GM12878 (cell line): Measurements from ENCODE around the gene SYCP3. TPM values are rescaled to one million over a fixed set of nuclear protein-coding genes. Genes with fewer than 3 reads are reported as not detected.

ENCODE experiments used
- ATAC-seq: fragments of 200-7000 bp; cut with Tn5 transposase; 3 replicates; pipeline ENCODE4 v1.9.1; 2020; ENCODE audit warnings: mild to moderate bottlenecking, moderate library complexity
- BruUV-seq: library from RNA; stranded (reverse); fragments of 400-500 nt; replicated peaks from 2 replicates; lab custom pipeline; 2021; lab: Mats Ljungman, UMichigan
- CTCF ChIA-PET: fragments of 300-600 bp; sonication (Branson Sonifier 250); formaldehyde crosslinking; extraction: SDS; loops from one replicate; lab custom pipeline; 2021; ENCODE audit warnings: inconsistent platforms; lab: Yijun Ruan, JAX
- POLR2A ChIA-PET: fragments of 350-600 bp; formaldehyde crosslinking; extraction: SDS; loops from one replicate; lab custom pipeline; 2021; ENCODE audit warnings: inconsistent platforms; lab: Charles Lee
- RAD21 ChIA-PET: fragments of 300-600 bp; sonication (Branson Sonifier 250); formaldehyde crosslinking; loops from one replicate; lab custom pipeline; 2023; ENCODE audit warnings: antibody characterized with exemption; ENCODE audit not compliant: unreplicated experiment; lab: Charles Lee
- SMC1A ChIA-PET: fragments of 300-600 bp; sonication (Branson Sonifier 250); formaldehyde crosslinking; loops from one replicate; lab custom pipeline; 2023; ENCODE audit not compliant: unreplicated experiment, uncharacterized antibody; lab: Charles Lee
- DNase-seq: peaks from one replicate; pipeline ENCODE4 v3.0.0-alpha.2; 2011; ENCODE audit warnings: low read depth, low spot score
- FAIRE-seq: peaks from 3 replicates; lab custom pipeline; 2011; peaks lifted over from hg19 to GRCh38; lab: Jason Lieb, UNC
- H2AFZ ChIP-seq: 2 replicates; pipeline ENCODE4 v1.6.0; 2011; ENCODE audit warnings: low read depth, low read length, control low read depth; ENCODE audit not compliant: control insufficient read depth
- H3K27ac ChIP-seq: 2 replicates; pipeline ENCODE4 v1.5.1; 2011; ENCODE audit warnings: control low read depth; ENCODE audit not compliant: control insufficient read depth, insufficient read depth
- H3K27me3 ChIP-seq, 2 experiments: replicated peaks in 1 of 2; 2 replicates each; pipeline versions ENCODE4 v1.6.0 to v1.6.1; 2011; ENCODE audit warnings: low read length in 1 of 2; ENCODE audit not compliant: control insufficient read depth in 2 of 2, insufficient read depth in 2 of 2
- H3K36me3 ChIP-seq, 2 experiments: 2 replicates each; pipeline ENCODE4 v1.5.1; 2011; ENCODE audit warnings: low read length in 1 of 2; ENCODE audit not compliant: control insufficient read depth in 2 of 2, insufficient read depth in 2 of 2
- H3K4me1 ChIP-seq: 2 replicates; pipeline ENCODE4 v1.6.1; 2011; ENCODE audit warnings: mild to moderate bottlenecking, low read length, moderate library complexity, mixed read lengths; ENCODE audit not compliant: control insufficient read depth, insufficient read depth
- H3K4me2 ChIP-seq: 2 replicates; pipeline ENCODE4 v1.6.0; 2011; ENCODE audit warnings: control low read depth; ENCODE audit not compliant: control insufficient read depth, insufficient read depth
- H3K4me3 ChIP-seq: fragments of 200-600 bp; sonication (generic); 2 replicates; pipeline ENCODE4 v1.5.1; 2016
- H3K79me2 ChIP-seq: 2 replicates; pipeline ENCODE4 v1.6.0; 2011; ENCODE audit warnings: low read length; ENCODE audit not compliant: control insufficient read depth, insufficient read depth
- H3K9ac ChIP-seq: 2 replicates; pipeline ENCODE4 v1.8.0; 2011; ENCODE audit warnings: low read length, control low read depth, mixed read lengths; ENCODE audit not compliant: control insufficient read depth, insufficient read depth
- H3K9me3 ChIP-seq: replicated peaks from 3 replicates; pipeline ENCODE4 v1.5.1; 2011; ENCODE audit warnings: mild to moderate bottlenecking, low read length; ENCODE audit not compliant: control insufficient read depth, insufficient read depth
- H4K20me1 ChIP-seq: 2 replicates; pipeline ENCODE4 v1.6.0; 2011; ENCODE audit not compliant: control insufficient read depth, insufficient read depth
- BRCA1 ChIP-seq: IDR thresholded peaks from 2 replicates; pipeline ENCODE4 v1.6.1; 2011; ENCODE audit warnings: low read depth, low read length, improper control_type of control experiment
- IRF4 ChIP-seq: IDR thresholded peaks from 2 replicates; pipeline ENCODE4 v1.6.1; 2011; ENCODE audit warnings: low read depth, low read length
- JUND ChIP-seq: IDR thresholded peaks from 2 replicates; pipeline ENCODE4 v1.6.1; 2012; ENCODE audit warnings: low read depth, mild to moderate bottlenecking, low read length, improper control_type of control experiment, moderate library complexity
- KDM1A ChIP-seq: fragments of 200-600 bp; sonication (generic); IDR thresholded peaks from 2 replicates; pipeline ENCODE4 v1.6.1; 2016; ENCODE audit warnings: borderline replicate concordance
- NFIC ChIP-seq: IDR thresholded peaks from 2 replicates; pipeline ENCODE4 v1.6.1; 2012; ENCODE audit warnings: low read depth, mild to moderate bottlenecking, inconsistent platforms, low read length, moderate library complexity
- PAX5 ChIP-seq: IDR thresholded peaks from 2 replicates; pipeline ENCODE4 v1.6.1; 2011; ENCODE audit warnings: low read depth, low read length, borderline replicate concordance
- PML ChIP-seq: IDR thresholded peaks from 2 replicates; pipeline ENCODE4 v1.6.1; 2012; ENCODE audit warnings: low read length, inconsistent platforms
- SIN3A ChIP-seq: IDR thresholded peaks from 2 replicates; pipeline ENCODE4 v1.6.1; 2012; ENCODE audit warnings: low read depth, low read length, improper control_type of control experiment
- SRF ChIP-seq, 2 experiments: IDR thresholded peaks; 2 replicates each; pipeline ENCODE4 v1.6.1; 2011; ENCODE audit warnings: low read depth in 2 of 2, low read length in 2 of 2, mild to moderate bottlenecking in 1 of 2, moderate library complexity in 1 of 2
- WGBS: methylation state at CpG from one replicate; pipeline ENCODE4 v1.1.6; 2016; ENCODE audit warnings: low lambda C conversion rate; ENCODE audit not compliant: insufficient replicate concordance, insufficient coverage; ENCODE audit errors: missing lambda C conversion rate; 5-methylcytosine and 5-hydroxymethylcytosine counted together
- in situ Hi-C: fragments of 300-500 bp; cut with MboI; formaldehyde crosslinking; loops from 9 replicates; pipeline ENCODE4 v1.14.3; 2018; ENCODE audit warnings: mixed read lengths
- intact Hi-C: fragments of 100-400 bp; cut with micrococcal nuclease; formaldehyde crosslinking; loops from one replicate; pipeline ENCODE4 v1.14.2; 2022; ENCODE audit not compliant: unreplicated experiment
- polyA plus RNA-seq, 11 experiments: library from polyadenylated mRNA; depleted of rRNA in 4 of 11; unstranded in 6 of 11; stranded (reverse) in 5 of 11; fragments of >200 nt; fragmentation: Nextera tagmentation in 4 of 11; fragmentation: Illumina TruSeq in 1 of 11; extraction: Ambion mirVana in 4 of 11; extraction: Trizol in 1 of 11; gene quantifications; 1 replicate in 1 of 11; 2 replicates in 10 of 11; pipeline versions ENCODE4 v1.2.1 to v1.2.3, GENCODE V29; 2011 to 2016; ENCODE audit warnings: inconsistent platforms in 2 of 11, missing spikeins in 2 of 11, low read depth in 1 of 11
- total RNA-seq, 4 experiments: library from RNA; depleted of rRNA in 3 of 4; stranded (reverse); fragments of >200 nt in 3 of 4; fragmentation: Illumina TruSeq in 1 of 4; extraction: Trizol in 1 of 4; gene quantifications; 2 replicates each; pipeline versions ENCODE4 v1.2.1 to v1.2.3, GENCODE V29; 2013 to 2021
- TF ChIP-seq, protein P1 (sequence below): fragments of 450-650 bp; conservative IDR thresholded peaks from 2 replicates; pipeline ENCODE4 v1.6.1; 2017; ENCODE audit warnings: mild to moderate bottlenecking, moderate library complexity
- TF ChIP-seq, protein P2 (sequence below): IDR thresholded peaks from 2 replicates; pipeline ENCODE4 v1.6.1; 2011; ENCODE audit warnings: mild to moderate bottlenecking, low read depth, low read length, moderate library complexity; ENCODE audit not compliant: insufficient replicate concordance
- TF ChIP-seq, protein P3 (sequence below): fragments of 450-650 bp; formaldehyde crosslinking; IDR thresholded peaks from 2 replicates; pipeline ENCODE4 v1.5.0; 2022; ENCODE audit warnings: mild to moderate bottlenecking, missing genetic modification characterization
- TF ChIP-seq, protein P4 (sequence below): fragments of 450-650 bp; IDR thresholded peaks from 2 replicates; pipeline ENCODE4 v1.6.1; 2018; ENCODE audit warnings: mild to moderate bottlenecking, low read depth, moderate library complexity; ENCODE audit not compliant: partially characterized antibody

SYCP3 gene
- total and polyA plus RNA-seq, 10 of the 15 experiments (the other 5 are each of a cell fraction or from before 2014, with no cell fraction given) = 0.08 to 0.58 (median 0.21) TPM

DNA sequence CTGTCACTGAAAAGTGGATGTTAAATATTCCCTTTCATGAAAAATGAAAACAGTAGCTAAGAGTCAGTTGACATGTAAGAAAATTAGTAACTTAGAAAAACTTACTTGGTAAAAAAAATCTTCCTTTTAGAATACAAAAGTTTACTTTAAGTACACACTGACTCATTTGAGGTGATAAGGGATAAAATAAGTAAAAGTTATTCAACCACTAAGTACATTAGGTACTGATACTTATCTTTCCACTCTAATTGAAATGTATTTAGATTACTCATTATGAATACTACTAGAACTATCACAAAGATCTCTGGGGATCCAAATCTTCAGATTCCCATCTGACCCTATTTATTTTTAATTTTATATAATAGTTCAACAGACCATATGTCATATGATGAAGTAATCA lies 12.2 kb downstream of the SYCP3 start (continued):
- TF ChIP-seq, protein P1, sequence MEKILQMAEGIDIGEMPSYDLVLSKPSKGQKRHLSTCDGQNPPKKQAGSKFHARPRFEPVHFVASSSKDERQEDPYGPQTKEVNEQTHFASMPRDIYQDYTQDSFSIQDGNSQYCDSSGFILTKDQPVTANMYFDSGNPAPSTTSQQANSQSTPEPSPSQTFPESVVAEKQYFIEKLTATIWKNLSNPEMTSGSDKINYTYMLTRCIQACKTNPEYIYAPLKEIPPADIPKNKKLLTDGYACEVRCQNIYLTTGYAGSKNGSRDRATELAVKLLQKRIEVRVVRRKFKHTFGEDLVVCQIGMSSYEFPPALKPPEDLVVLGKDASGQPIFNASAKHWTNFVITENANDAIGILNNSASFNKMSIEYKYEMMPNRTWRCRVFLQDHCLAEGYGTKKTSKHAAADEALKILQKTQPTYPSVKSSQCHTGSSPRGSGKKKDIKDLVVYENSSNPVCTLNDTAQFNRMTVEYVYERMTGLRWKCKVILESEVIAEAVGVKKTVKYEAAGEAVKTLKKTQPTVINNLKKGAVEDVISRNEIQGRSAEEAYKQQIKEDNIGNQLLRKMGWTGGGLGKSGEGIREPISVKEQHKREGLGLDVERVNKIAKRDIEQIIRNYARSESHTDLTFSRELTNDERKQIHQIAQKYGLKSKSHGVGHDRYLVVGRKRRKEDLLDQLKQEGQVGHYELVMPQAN = no peak
- no peak for TF ChIP-seq PML

DNA sequence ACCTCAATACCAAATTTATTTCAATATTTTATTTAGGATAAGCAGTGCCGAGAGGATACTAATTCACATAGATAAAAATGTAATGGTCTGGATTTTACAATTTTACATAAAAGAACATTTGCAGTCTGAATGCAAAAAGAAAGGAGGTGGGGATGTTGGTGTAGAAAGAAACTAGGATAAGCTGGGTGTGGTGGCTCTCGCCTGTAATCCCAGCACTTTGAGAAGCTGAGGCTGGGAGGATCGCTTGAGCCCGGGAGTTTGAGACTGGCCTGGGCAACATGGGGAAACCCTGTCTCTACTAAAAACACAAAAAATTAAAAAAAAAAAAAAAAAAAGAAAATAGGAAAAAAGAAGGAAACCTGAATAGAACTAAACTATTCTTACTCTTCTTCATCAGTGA lies 16.9 kb downstream of the SYCP3 start:
- Histone ChIP-seq H3K4me2 (no peak overlapping the region), H4K20me1 (no peaks in the 10 kb centered on the region), H3K9me3 (no peaks in the 10 kb centered on the region), H2AFZ (no peak overlapping the region), H3K4me3 (no peak overlapping the region), H3K4me1 (no peaks in the 10 kb centered on the region), H3K79me2 (no peaks in the 10 kb centered on the region), H3K27me3 (no peaks in the 10 kb centered on the region), H3K9ac (no peak overlapping the region), H3K27ac (no peak overlapping the region), H3K36me3 (no peaks in the 10 kb centered on the region; a peak in 1 of 4 replicates)
- ChIA-PET POLR2A (interaction anchor here (0.7 kb wide), 2 partner anchors 21 to 161 kb away, joined by 3 read pairs; no protein-coding TSS in a partner anchor), CTCF (interaction anchor here (0.6 to 0.7 kb wide), 2 partner anchors 13 to 514 kb away, joined by 3 to 6 read pairs; no protein-coding TSS in a partner anchor), SMC1A (interaction anchor here (0.6 to 1.6 kb wide), 3 partner anchors 8 to 11 kb away, joined by 3 to 6 read pairs (median 4); no protein-coding TSS in a partner anchor), RAD21 (interaction anchor here (1.6 kb wide), 1 partner anchor 33 kb away, joined by 4 read pairs; no protein-coding TSS in a partner anchor)
- in situ Hi-C loops (no loop called here), intact Hi-C loops (no loop called here)
- BruUV-seq = no TSS peak
- 85% methylated on average over 4 of the region's 4 CpGs for WGBS
- ATAC-seq (no peak), DNase-seq (no peak), FAIRE-seq (no peak)
- TF ChIP-seq IRF4 (no peak), SIN3A (no peak), BRCA1 (no peak), JUND (no peak), PAX5 (no peak), NFIC (no peak), SRF (IDR thresholded peaks at IDR 0.05; ENCODE audit: low read depth in 2 of 2, low read length in 2 of 2) (no peak), KDM1A (no peak)
- TF ChIP-seq, protein P2, sequence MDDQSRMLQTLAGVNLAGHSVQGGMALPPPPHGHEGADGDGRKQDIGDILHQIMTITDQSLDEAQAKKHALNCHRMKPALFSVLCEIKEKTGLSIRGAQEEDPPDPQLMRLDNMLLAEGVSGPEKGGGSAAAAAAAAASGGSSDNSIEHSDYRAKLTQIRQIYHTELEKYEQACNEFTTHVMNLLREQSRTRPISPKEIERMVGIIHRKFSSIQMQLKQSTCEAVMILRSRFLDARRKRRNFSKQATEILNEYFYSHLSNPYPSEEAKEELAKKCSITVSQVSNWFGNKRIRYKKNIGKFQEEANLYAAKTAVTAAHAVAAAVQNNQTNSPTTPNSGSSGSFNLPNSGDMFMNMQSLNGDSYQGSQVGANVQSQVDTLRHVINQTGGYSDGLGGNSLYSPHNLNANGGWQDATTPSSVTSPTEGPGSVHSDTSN = no peak
- TF ChIP-seq, protein P3, sequence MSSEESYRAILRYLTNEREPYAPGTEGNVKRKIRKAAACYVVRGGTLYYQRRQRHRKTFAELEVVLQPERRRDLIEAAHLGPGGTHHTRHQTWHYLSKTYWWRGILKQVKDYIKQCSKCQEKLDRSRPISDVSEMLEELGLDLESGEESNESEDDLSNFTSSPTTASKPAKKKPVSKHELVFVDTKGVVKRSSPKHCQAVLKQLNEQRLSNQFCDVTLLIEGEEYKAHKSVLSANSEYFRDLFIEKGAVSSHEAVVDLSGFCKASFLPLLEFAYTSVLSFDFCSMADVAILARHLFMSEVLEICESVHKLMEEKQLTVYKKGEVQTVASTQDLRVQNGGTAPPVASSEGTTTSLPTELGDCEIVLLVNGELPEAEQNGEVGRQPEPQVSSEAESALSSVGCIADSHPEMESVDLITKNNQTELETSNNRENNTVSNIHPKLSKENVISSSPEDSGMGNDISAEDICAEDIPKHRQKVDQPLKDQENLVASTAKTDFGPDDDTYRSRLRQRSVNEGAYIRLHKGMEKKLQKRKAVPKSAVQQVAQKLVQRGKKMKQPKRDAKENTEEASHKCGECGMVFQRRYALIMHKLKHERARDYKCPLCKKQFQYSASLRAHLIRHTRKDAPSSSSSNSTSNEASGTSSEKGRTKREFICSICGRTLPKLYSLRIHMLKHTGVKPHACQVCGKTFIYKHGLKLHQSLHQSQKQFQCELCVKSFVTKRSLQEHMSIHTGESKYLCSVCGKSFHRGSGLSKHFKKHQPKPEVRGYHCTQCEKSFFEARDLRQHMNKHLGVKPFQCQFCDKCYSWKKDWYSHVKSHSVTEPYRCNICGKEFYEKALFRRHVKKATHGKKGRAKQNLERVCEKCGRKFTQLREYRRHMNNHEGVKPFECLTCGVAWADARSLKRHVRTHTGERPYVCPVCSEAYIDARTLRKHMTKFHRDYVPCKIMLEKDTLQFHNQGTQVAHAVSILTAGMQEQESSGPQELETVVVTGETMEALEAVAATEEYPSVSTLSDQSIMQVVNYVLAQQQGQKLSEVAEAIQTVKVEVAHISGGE (CRISPR knock-in tag) = no peak
- TF ChIP-seq, protein P4, sequence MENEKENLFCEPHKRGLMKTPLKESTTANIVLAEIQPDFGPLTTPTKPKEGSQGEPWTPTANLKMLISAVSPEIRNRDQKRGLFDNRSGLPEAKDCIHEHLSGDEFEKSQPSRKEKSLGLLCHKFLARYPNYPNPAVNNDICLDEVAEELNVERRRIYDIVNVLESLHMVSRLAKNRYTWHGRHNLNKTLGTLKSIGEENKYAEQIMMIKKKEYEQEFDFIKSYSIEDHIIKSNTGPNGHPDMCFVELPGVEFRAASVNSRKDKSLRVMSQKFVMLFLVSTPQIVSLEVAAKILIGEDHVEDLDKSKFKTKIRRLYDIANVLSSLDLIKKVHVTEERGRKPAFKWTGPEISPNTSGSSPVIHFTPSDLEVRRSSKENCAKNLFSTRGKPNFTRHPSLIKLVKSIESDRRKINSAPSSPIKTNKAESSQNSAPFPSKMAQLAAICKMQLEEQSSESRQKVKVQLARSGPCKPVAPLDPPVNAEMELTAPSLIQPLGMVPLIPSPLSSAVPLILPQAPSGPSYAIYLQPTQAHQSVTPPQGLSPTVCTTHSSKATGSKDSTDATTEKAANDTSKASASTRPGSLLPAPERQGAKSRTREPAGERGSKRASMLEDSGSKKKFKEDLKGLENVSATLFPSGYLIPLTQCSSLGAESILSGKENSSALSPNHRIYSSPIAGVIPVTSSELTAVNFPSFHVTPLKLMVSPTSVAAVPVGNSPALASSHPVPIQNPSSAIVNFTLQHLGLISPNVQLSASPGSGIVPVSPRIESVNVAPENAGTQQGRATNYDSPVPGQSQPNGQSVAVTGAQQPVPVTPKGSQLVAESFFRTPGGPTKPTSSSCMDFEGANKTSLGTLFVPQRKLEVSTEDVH = no peak
